ENCODE measurements around the gene OTULINL.

DNA sequence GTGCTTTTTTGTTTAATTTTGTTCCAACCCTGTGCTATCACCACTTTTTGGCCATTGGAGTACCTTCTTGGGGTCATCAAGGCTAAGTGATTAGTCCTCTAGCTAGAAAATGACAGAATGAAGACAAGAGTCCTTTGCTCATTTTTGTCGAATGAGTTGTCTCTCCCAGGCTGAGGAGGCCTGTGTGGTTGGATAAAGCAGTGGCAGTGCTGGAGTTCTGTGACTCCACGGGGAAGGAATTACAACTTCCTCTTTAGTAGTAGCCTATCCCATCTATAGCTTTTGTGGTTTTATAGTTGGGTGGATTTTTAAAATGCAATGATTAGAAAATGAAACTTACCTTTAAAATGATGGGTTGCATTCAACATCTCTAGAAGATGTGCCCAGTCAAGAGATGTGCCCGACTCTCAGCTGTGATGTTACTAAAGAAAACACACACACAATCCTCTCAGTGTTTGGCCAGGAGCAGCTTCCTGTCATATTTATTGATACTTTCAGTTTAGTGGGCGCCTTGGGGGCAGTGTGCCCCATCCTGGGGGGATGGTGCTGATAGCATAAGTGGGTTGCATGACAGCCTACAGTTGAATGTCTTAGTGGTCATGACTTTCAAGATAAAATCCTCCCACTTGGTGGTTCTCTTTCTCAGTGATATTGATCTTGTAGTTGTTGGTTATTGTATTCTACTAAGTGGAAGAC lies 11.9 kb downstream of the OTULINL start:
- TF ChIP-seq SUZ12 (IDR thresholded peaks at IDR 0.05; ENCODE audit: extremely low read depth, insufficient read depth, insufficient read length): no peak
- TF ChIP-seq YY1 (IDR thresholded peaks at IDR 0.05; ENCODE audit: insufficient read depth, insufficient read length): no peak
